ENCODE measurements around the gene MTHFD1L.
"Not testable (repeated sequence)": the region's sequence is repeated elsewhere in the genome, so short reads cannot be mapped to it uniquely, and the experiment has no call there.

The MTHFD1L gene

GRCh38 chr6:151096691-151097606, 231.4 kb downstream of the MTHFD1L start:
- DNase-seq (ENCODE audit: low read depth): no peak

DNA sequence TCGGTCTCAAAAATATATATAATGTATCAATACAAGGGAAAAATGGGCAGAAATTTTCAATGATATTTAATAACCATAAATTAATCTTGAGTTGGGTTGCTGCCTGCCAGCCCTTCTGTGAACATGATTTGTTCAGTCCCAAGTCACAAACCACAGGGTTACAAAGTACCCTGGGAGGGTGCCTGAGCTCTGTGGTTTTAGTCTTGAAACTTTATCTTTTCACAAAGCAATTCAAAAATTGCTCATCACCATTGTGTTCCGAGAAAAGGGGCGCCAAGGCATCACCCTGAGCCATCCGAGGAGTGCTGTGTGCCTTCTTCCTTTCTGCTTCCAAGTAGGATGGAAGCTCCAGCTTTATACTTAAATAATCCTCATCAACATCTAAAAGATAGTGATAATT, 232.7 kb downstream of the MTHFD1L start:
- DNase-seq (ENCODE audit: low read depth): no peak

- DNase-seq (ENCODE audit: low read depth): no peak
Observed at GRCh38 chr6:151100326-151100725, 234.8 kb downstream of the MTHFD1L start.

- DNase-seq (ENCODE audit: low read depth): no peak
Observed at GRCh38 chr6:151101161-151101815, 235.8 kb downstream of the MTHFD1L start.

DNA sequence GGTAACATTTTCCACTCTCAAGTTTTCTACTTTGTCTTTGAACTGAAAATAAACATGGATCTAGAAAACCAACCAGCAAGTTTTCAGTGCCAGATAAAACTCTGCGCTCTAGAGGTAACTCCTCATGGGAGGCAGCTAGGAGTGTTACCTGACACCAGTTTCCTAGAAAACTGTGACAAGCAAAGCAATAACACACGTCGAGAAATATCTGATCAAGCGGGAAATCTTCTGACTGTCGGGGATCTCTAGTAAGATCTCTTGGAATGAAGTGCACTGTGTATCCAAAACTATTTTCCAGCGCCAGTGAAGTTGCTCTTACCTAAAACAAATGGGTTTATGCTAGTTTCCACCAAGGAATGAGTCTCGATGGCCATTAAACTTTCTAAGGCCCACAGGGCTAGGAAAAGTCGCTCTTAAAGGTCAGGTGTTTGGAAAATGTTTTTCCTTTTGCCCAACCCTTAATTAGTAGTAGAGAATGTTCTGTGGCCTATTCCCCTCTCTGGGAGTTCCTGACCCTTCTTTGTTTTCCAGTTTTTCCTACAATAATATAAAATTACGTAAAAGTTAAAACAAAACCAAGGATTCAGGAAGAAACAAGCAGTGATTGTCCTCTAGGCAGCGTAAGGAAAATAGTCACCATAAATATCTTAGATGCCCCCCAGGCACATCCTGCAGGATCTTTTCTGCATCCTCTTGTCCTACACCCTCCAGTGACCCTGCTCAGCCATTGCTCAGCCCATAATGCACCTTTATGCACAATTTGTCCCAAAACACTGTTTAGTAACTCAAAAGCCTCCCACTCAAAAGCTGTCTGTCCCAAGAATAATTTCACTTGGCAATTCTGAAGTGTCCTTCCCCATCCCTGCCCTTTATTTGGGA, 236.6 kb downstream of the MTHFD1L start:
- no peak for DNase-seq (ENCODE audit: low read depth)

- no peak for DNase-seq (ENCODE audit: low read depth)
Observed at GRCh38 chr6:151103266-151103665, 237.8 kb downstream of the MTHFD1L start.

DNA sequence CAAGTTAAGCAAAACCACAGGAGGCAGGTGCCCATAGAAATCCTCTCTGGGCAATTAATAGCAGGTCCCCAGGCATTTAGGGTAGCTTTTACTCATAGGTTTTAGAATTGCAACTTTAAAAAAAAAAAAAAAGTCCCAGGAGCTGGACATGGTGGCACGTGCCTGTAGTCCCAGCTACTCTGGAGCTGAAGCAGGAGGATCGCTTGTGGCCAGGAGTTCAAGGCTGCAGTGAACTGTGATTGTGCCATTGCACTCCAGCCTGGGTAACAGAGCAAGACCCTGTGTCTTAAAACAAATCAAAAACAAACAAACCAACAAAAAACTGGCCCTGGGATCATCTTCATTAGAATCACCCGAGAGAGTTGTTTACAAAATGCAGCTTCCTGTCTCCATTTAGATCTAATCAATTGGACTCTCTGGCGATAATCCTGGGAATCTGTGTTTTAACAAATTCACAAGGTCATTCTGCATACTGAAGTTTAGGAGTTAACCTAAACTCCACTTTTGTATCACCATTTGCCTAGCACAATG, 242.5 kb downstream of the MTHFD1L start:
- no peak for DNase-seq (ENCODE audit: low read depth)

DNA sequence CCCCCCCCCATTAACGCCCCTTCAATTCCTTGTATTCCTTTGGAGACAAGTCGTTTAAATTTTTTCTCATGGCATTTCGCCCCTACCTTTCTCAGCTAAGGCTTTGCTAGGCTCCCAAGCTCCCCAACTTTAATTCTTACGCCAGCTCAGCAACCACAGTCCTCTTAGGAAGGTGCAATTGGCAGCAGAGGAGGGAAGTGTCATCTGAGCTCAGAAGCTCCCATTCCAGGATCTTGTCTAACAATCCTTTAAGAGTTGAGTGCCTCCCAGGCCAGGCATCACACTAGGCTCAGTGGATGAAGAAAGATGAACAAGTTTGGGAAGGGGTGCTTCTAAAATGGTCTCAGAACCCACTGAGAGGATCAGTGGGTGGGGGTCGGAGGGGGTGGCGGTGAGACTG, 243.0 kb downstream of the MTHFD1L start:
- DNase-seq (ENCODE audit: low read depth): no peak

DNA sequence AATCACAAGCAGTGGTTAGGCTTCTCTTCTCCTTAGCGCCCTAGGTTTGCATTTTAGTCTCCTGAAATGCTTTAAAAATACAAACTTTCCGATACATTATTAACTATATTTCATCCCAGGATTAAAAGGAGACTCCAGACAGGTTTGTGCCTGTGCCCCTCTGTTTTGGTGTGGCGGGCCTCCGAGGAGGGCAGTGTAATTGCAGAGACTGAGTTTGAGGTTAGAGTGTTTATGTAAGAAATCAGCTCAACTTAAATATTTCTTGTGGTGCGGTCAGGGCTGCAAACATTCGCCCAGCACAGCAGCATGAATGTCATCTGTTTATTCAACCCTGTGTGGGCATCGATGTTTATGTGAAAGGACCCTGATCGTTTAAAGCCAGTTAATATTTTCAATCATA, 243.9 kb downstream of the MTHFD1L start:
- DNase-seq (ENCODE audit: low read depth): no peak

GRCh38 chr6:151109869-151110575, 244.5 kb downstream of the MTHFD1L start:
- no peak for DNase-seq (ENCODE audit: low read depth)

DNA sequence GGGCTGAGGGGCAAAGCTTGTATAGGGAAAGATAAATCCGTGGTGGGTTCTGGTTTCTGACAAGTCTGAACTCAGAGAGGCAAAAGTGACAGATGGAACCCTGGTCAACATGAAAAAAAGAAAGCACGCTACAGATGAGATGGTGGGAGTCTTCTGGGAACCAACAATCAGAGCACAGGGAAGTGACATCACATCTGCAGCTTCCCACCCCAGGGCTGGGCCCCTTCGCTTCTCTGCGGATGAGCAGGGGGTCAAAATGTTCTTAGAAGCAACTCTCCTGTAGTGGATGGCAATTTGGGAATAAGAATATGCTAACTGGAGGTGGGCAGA, 245.0 kb downstream of the MTHFD1L start:
- DNase-seq (ENCODE audit: low read depth): no peak

GRCh38 chr6:151111670-151112069, 246.2 kb downstream of the MTHFD1L start:
- no peak for DNase-seq (ENCODE audit: low read depth)

DNA sequence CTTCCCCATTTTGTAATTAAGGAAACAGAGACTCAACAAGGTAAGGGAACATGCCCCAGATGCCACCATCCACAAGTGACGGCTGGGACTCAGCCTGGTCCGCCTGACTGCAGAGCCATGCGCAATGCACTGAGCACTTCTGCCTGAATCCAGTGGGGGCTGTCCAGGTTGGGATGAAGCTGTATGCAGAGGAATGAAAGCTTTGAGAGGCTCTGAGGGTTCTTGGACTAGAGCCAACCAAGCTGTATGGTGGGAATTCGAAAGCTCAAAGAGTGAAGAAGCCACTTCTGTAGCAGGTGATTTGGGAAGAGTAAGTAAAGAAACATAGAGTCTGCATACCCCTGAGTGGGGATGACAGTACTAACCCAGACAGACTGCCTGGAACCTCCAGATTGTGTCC, 246.6 kb downstream of the MTHFD1L start:
- DNase-seq (ENCODE audit: low read depth): no peak

GRCh38 chr6:151112884-151113283, 247.4 kb downstream of the MTHFD1L start:
- not testable (repeated sequence) for DNase-seq (ENCODE audit: low read depth)

DNA sequence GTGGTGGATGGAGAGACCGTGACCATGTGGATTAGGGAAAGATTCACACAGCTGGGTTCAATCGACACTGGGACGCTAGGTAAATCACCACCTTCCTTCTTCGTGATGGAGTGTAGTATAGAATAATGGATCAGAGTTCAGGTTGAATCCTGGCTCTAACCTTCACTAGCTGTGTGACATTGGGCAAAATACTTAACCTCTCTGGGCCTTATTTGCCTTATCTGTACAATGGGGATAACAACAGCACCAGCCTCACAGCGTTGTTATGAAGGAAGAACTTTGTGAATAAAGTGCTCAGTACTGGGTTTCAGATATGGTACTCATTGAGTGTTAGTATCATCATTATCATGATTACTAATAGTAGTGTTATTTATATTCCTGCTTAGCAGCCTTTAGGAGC, 248.1 kb downstream of the MTHFD1L start:
- DNase-seq (ENCODE audit: low read depth): no peak

GRCh38 chr6:151118461-151119123, 253.1 kb downstream of the MTHFD1L start:
- no peak for DNase-seq (ENCODE audit: low read depth)

DNA sequence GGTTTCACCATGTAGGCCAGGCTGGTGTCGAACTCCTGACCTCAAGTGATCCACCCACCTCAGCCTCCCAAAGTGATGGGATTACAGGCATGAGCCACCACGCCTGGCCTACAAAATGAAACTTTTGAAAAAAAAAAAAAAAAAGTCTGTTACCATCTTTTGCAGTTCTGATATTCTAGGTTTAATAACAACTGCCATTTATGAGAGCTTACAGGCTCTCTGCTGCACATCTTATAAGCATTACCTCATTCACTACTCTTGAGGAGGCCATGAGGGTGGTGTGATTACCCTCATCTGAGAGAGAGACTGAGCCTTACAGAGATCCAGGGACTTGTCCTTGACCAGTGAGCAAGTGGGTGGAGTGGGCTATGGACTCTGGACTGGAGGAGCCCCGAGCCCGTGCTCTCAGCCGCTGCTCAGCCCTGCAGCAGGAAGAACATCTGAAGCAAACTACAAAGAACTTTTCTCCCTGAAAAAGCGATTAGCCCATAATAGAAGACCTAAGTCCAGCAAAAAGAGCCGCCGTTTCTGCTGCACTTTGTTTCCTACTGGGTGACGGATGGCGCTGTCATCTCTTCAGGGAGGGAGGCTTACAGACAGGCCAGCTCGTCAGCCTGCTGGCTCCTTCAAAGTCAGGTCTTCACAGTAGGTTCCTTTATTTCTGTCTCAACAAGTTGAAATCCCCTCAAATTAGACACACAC, 254.5 kb downstream of the MTHFD1L start:
- no peak for DNase-seq (ENCODE audit: low read depth)

DNA sequence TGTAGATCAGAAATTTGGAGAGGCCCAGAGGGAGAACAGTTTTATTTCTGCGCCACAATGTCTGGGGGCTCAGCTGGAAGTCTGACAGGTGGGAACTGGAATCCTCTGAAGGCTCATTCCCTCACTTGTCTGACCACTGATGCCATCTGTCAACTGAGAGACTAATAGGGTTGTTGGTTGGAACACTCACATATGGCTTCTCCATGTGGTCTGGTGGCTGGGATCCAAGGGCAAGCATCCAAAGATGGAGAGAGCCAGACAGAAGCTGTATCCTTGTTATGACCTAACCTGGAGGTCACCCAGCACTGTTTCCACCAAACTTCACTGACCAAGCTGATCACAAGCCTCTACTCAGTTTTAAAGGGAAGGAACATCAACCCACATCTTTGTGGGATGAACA, 256.4 kb downstream of the MTHFD1L start:
- no peak for DNase-seq (ENCODE audit: low read depth)

- DNase-seq (ENCODE audit: low read depth): not testable (repeated sequence)
Observed at GRCh38 chr6:151123641-151124040, 258.1 kb downstream of the MTHFD1L start.

GRCh38 chr6:151125242-151125641, 259.7 kb downstream of the MTHFD1L start:
- DNase-seq (ENCODE audit: low read depth): not testable (repeated sequence)
